ENCODE data around the gene B3GALT6. TPM values are rescaled to one million over a fixed set of nuclear protein-coding genes. Genes with fewer than 3 reads are reported as not detected.
A peak's percentile ranks its signal among the peaks of the same experiment; 100 is the strongest.

B3GALT6 gene
- total RNA-seq, 1 experiment from 2014 or later: 20.0 TPM

GRCh38 chr1:1225238-1225845, 6.7 kb upstream of the B3GALT6 start:
- no peak for DNase-seq (ENCODE audit: low spot score)
- TF ChIP-seq ZNF416 (CRISPR knock-in tag; IDR thresholded peaks at IDR 0.05) (no peak), ZBTB43 (CRISPR knock-in tag; IDR thresholded peaks at IDR 0.05) (no peak), ZNF219 (CRISPR knock-in tag; IDR thresholded peaks at IDR 0.05; ENCODE audit: borderline replicate concordance) (no peak), CDX4 (CRISPR knock-in tag; IDR thresholded peaks at IDR 0.05; ENCODE audit: borderline replicate concordance) (no peak), SMAD3 (CRISPR knock-in tag; IDR thresholded peaks at IDR 0.05; ENCODE audit: borderline replicate concordance) (no peak), ARID4B (CRISPR knock-in tag; IDR thresholded peaks at IDR 0.05; ENCODE audit: borderline replicate concordance) (no peak)
- TF ChIP-seq, protein P1, sequence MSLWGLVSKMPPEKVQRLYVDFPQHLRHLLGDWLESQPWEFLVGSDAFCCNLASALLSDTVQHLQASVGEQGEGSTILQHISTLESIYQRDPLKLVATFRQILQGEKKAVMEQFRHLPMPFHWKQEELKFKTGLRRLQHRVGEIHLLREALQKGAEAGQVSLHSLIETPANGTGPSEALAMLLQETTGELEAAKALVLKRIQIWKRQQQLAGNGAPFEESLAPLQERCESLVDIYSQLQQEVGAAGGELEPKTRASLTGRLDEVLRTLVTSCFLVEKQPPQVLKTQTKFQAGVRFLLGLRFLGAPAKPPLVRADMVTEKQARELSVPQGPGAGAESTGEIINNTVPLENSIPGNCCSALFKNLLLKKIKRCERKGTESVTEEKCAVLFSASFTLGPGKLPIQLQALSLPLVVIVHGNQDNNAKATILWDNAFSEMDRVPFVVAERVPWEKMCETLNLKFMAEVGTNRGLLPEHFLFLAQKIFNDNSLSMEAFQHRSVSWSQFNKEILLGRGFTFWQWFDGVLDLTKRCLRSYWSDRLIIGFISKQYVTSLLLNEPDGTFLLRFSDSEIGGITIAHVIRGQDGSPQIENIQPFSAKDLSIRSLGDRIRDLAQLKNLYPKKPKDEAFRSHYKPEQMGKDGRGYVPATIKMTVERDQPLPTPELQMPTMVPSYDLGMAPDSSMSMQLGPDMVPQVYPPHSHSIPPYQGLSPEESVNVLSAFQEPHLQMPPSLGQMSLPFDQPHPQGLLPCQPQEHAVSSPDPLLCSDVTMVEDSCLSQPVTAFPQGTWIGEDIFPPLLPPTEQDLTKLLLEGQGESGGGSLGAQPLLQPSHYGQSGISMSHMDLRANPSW (CRISPR knock-in tag; conservative IDR thresholded peaks at IDR 0.05; ENCODE audit: low read depth): no peak
- Mint-ChIP-seq H3K36me3 (peaks cover 22% of the 10 kb centered on the region), H3K27ac (peak overlapping the region; percentile 55), H3K4me3 (no peak overlapping the region), H3K9me3 (no peaks in the 10 kb centered on the region), H3K27me3 (ENCODE audit: low read depth) (no peaks in the 10 kb centered on the region), H3K4me1 (no peaks in the 10 kb centered on the region)
- ChIA-PET CTCF (no interaction called here), POLR2A (no interaction called here)
- no peak for ATAC-seq

DNA sequence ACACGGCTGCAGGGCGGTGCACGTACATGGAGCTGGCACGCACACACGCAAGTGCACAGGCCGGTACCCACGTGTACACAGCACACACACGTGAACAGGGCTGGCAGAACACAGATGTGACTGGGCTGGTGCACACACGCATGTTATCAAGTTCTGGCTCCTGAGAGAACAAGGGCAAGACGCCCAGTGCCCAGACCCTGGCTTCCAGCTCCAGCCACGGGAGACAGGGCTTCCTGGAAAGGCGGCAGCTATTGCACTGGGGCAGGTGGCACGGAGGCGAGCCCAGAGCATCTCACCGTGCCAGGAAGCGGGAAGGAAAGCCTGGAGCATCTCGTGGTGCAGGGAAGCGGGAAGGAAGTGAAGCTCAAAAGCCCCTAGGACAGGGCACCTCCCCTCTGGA, 6.1 kb upstream of the B3GALT6 start:
- Mint-ChIP-seq H3K36me3 (peaks cover 22% of the 10 kb centered on the region), H3K27me3 (ENCODE audit: low read depth) (no peaks in the 10 kb centered on the region), H3K9me3 (no peaks in the 10 kb centered on the region), H3K27ac (peak overlapping the region; percentile 55), H3K4me1 (peaks cover 4% of the 10 kb centered on the region), H3K4me3 (no peak overlapping the region)
- POLR2A ChIA-PET: no interaction called here
- DNase-seq (ENCODE audit: low spot score): no peak
- no peak for ATAC-seq
- CTCF ChIA-PET: no interaction called here
- TF ChIP-seq, protein P2, sequence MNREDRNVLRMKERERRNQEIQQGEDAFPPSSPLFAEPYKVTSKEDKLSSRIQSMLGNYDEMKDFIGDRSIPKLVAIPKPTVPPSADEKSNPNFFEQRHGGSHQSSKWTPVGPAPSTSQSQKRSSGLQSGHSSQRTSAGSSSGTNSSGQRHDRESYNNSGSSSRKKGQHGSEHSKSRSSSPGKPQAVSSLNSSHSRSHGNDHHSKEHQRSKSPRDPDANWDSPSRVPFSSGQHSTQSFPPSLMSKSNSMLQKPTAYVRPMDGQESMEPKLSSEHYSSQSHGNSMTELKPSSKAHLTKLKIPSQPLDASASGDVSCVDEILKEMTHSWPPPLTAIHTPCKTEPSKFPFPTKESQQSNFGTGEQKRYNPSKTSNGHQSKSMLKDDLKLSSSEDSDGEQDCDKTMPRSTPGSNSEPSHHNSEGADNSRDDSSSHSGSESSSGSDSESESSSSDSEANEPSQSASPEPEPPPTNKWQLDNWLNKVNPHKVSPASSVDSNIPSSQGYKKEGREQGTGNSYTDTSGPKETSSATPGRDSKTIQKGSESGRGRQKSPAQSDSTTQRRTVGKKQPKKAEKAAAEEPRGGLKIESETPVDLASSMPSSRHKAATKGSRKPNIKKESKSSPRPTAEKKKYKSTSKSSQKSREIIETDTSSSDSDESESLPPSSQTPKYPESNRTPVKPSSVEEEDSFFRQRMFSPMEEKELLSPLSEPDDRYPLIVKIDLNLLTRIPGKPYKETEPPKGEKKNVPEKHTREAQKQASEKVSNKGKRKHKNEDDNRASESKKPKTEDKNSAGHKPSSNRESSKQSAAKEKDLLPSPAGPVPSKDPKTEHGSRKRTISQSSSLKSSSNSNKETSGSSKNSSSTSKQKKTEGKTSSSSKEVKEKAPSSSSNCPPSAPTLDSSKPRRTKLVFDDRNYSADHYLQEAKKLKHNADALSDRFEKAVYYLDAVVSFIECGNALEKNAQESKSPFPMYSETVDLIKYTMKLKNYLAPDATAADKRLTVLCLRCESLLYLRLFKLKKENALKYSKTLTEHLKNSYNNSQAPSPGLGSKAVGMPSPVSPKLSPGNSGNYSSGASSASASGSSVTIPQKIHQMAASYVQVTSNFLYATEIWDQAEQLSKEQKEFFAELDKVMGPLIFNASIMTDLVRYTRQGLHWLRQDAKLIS (CRISPR knock-in tag; IDR thresholded peaks at IDR 0.05; ENCODE audit: borderline replicate concordance): no peak
- no peak for TF ChIP-seq FOXK1 (CRISPR knock-in tag; IDR thresholded peaks at IDR 0.05)
- TF ChIP-seq, protein P3, sequence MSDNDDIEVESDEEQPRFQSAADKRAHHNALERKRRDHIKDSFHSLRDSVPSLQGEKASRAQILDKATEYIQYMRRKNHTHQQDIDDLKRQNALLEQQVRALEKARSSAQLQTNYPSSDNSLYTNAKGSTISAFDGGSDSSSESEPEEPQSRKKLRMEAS (CRISPR knock-in tag; IDR thresholded peaks at IDR 0.05): no peak
- no peak for TF ChIP-seq FOXJ3 (CRISPR knock-in tag; IDR thresholded peaks at IDR 0.05; ENCODE audit: borderline replicate concordance)
- TF ChIP-seq, protein P4, sequence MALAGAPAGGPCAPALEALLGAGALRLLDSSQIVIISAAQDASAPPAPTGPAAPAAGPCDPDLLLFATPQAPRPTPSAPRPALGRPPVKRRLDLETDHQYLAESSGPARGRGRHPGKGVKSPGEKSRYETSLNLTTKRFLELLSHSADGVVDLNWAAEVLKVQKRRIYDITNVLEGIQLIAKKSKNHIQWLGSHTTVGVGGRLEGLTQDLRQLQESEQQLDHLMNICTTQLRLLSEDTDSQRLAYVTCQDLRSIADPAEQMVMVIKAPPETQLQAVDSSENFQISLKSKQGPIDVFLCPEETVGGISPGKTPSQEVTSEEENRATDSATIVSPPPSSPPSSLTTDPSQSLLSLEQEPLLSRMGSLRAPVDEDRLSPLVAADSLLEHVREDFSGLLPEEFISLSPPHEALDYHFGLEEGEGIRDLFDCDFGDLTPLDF (CRISPR knock-in tag; IDR thresholded peaks at IDR 0.05): no peak
- no peak for TF ChIP-seq ZNF219 (CRISPR knock-in tag; IDR thresholded peaks at IDR 0.05; ENCODE audit: borderline replicate concordance)
- TF ChIP-seq, protein P5, sequence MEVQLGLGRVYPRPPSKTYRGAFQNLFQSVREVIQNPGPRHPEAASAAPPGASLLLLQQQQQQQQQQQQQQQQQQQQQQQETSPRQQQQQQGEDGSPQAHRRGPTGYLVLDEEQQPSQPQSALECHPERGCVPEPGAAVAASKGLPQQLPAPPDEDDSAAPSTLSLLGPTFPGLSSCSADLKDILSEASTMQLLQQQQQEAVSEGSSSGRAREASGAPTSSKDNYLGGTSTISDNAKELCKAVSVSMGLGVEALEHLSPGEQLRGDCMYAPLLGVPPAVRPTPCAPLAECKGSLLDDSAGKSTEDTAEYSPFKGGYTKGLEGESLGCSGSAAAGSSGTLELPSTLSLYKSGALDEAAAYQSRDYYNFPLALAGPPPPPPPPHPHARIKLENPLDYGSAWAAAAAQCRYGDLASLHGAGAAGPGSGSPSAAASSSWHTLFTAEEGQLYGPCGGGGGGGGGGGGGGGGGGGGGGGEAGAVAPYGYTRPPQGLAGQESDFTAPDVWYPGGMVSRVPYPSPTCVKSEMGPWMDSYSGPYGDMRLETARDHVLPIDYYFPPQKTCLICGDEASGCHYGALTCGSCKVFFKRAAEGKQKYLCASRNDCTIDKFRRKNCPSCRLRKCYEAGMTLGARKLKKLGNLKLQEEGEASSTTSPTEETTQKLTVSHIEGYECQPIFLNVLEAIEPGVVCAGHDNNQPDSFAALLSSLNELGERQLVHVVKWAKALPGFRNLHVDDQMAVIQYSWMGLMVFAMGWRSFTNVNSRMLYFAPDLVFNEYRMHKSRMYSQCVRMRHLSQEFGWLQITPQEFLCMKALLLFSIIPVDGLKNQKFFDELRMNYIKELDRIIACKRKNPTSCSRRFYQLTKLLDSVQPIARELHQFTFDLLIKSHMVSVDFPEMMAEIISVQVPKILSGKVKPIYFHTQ (CRISPR knock-in tag; IDR thresholded peaks at IDR 0.05): no peak
- no peak for TF ChIP-seq TP53 (CRISPR knock-in tag; IDR thresholded peaks at IDR 0.05)
- no peak for TF ChIP-seq FOXP1 (CRISPR knock-in tag; IDR thresholded peaks at IDR 0.05; ENCODE audit: borderline replicate concordance)

Data from WTC11 (cell line).